OCI-LY7 (cell line): Measurements from ENCODE around the gene TTC7B.

Experiments
- CTCF ChIP-seq: fragments of 200-600 bp; sonication (generic); conservative IDR thresholded peaks from 2 replicates; pipeline ENCODE4 v1.5.1; 2014; ENCODE audit warnings: mild to moderate bottlenecking, antibody characterized with exemption, low read length, moderate library complexity, mixed read lengths
- EZH2phosphoT487 ChIP-seq: fragments of 200-600 bp; sonication (generic); IDR thresholded peaks from 2 replicates; pipeline ENCODE4 v1.6.1; 2018; ENCODE audit warnings: low read depth, borderline replicate concordance, mild to moderate bottlenecking, mixed run types, antibody characterized with exemption, low read length, moderate library complexity, mixed read lengths

GRCh38 chr14:90579816-90580215 lies 236.4 kb downstream of the TTC7B start:
- TF ChIP-seq CTCF (no peak), EZH2phosphoT487 (no peak)
